HG03439 (cell line): Measurements from ENCODE around the gene AHCY.

ENCODE experiments used
- ATAC-seq: cut with Tn5 transposase; IDR thresholded peaks from one replicate; pipeline ENCODE4 v1.9.1; 2021; ENCODE audit warnings: mild to moderate bottlenecking, moderate library complexity; ENCODE audit not compliant: unreplicated experiment

Gene AHCY

DNA sequence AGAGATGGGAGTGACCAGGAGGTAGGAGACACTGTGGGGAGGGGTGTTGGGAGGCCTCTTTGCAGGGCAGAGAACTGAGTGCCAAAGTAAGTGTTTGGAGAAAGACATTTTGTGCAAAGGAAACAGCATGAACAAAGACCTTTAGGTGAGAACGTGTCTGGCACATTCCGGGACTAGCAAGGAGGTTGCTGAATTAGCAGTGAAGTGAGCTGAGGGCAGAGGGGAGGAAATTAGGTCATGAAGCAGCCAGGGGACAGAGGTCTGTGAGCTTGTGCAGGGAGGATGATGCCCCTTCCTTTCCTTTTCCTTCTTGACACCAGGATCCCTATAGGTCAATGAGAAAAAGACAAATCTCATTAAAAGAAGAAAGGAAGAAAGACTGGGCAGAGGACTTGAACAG is 21.4 kb upstream of the AHCY start:
- no peak for ATAC-seq

DNA sequence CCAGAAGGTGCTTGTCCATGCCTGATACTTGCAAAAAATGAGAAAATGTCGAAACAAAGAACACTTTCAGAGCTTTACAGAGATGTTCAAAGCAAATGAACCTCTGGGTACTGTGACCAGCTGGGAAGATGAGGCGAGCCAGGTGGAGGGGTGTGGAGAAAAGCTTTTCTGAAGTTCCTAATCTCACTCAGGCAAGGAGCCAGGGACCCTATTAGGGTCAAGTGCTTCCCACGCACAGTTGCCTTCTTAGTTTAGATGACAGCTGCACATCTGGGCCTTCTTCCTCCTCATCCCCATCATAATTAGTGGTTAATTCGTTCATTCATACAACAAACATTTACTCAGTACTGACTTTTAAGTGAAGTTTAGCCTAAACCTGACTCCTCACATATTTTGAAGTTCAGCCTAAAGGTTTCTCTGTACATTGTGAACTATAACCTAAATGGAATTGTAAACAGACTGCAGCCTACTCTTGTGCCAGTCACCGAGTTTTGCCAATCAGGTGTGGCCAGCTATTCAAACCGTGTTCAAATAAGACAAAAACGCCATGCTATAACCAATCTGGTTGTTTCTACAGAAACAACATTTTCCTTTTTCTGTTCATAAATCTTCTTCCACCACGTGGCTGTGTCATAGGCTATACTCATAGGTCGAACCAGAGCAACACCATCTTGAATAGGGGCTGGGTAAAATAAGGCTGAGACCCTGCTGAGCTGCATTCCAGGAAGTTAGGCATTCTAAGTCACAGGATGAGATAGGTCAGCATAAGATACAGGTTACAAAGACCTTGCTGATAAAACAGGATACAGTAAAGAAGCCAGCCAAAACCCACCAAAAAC is 19.3 kb upstream of the AHCY start:
- ATAC-seq: no peak

GRCh38 chr20:34320861-34321260 is 17.7 kb upstream of the AHCY start:
- ATAC-seq: no peak

DNA sequence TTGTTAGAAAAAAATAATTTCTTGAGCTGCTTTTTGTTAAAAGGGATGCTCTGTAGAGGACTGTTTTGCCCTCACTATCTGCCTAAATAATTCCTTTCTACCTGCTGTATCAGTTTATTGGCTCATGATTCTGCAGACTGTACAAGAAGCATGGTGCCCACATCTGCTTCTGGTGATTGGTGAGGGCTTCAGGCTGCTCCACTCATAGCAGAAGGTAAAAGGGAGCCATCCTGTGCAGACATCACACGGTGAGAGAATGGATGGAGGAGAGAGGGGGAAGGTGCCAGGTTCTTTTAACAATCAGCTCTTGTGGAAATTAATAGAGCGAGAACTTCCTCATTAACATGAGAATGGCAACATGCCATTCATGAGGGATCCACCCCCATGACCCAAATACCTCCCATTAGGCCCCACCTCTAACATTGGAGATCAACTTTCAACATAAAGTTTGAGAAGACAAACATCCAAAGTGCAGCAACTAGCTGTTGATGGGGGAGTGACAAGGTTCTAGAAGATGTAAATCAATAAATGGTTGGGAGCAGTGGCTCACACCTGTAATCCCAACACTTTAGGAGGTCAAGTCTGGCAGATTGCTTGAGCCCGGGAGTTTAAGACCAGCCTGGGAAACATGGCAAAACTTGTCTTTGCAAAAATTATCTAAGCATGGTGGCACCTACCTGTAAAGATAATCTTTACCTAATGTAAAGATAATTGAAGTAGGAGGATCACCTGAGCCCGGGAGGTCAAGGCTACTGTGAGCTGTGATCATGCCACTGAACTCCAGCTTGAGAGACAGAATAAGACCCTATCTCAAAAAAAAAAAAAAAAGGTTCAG is 15.7 kb upstream of the AHCY start:
- no peak for ATAC-seq

DNA sequence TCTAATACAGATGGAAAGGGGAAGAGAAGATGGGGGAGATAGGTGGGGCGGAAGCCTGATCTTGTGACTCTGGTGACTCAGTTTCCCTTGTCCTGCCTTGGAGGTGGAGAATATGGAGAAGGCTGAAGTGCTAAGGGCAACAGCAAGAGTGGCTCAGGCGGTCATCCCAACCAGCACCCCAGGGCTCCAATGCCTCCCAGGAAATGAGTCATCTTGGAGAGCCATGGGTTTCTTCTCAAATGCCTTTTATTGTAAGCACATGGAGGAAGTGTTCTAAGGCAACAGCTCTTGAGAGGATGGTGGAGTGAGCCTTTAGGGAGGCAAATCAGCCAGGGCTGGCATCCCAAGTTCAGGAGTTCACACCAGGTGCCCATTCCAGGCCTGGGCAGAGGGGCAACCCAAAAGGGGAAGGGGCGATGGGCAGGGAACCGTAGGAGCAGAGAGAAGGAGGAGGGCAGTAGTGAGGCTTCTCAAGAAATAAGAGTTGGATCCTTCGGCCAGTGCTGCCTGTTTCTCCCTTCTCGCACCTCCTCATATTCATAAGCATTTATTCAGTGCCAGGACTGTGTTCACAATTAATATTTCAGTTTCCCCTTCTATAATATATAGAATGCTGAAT is 13.2 kb upstream of the AHCY start:
- ATAC-seq: no peak

DNA sequence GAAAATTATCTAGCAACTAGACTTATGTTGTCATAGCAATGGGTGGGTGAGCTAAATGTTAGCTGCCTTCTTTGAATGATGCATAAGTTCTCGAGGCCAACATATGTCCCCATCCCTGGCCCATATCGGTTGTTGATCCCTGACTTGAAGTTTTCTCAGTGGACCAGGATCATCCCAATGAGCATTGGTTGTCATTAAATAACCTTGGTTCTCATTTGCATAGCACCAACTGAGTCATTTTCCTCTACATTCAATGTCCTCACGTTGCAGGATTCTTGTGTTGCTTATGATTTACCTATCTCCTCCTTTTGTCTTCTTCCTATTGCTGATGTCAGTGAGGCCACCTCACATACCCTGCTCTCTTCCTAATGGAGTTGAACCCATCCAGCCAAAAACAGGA is 12.1 kb upstream of the AHCY start:
- ATAC-seq: no peak

GRCh38 chr20:34312544-34313217 is 9.5 kb upstream of the AHCY start:
- no peak for ATAC-seq

DNA sequence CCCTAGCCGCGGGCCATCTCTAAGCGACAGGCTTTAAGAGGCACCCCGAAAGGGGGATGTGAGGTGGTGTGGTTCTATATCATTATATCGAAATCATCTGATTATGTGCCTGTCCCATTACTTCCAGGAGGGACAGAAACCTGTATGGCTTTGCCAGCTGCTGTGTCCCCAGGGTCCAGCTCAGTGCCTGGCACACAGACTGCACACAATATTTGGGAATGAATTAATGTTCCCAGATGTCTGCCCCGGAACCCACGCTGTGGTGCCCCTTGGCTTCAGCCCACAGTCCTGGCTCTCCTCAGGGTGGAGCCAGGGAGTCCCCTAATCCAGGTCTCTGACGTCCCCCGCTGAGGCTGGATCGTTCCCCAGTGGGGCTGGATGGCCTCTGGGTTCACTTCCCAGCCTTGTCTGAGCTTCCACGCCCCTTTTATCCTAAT is 8.9 kb upstream of the AHCY start:
- no peak for ATAC-seq

DNA sequence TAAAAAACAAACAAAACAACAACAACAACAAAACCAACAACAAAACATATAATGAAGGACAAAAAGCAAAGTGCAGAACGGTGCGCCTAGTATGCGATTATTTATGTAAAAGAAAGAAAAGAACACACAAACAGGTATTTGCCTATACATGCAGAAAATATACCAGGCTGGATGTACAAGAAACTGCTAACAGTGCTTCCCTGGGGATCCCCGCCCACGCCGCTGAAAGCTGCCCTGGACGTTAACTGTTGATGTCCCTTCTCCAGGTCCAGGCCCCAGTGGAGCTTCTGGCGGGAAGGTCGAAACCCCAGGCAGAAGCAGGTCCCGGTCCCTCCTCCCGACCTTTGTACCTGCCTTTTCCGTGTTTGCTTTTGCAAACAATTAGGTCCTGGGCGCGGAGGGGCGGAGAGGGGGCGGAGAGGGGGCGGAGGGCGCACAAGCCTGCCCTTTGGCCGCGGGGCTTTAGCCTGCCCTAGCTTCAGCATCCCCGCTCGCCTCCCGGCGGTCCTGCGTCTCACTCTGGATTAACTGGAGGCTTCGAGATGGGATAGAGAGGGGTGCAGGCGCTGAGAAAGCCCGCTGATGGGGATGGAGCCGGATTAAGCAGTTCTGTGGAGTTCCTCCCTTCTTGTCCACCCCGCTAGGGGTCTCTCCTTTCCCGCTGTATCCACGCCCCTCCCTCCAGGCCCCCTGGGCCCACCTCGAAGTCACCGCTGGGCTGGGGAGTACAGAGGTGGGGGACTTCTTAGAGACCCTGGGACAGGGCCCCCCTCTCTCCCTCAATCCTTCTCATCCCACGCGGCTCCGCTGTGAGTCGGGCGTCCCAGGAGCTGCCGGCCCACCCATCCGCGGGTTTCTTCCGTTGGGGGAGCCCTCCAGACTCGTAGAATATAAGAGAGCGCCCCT is 8.2 kb upstream of the AHCY start:
- no peak for ATAC-seq

GRCh38 chr20:34310481-34311117 is 7.4 kb upstream of the AHCY start:
- no peak for ATAC-seq

DNA sequence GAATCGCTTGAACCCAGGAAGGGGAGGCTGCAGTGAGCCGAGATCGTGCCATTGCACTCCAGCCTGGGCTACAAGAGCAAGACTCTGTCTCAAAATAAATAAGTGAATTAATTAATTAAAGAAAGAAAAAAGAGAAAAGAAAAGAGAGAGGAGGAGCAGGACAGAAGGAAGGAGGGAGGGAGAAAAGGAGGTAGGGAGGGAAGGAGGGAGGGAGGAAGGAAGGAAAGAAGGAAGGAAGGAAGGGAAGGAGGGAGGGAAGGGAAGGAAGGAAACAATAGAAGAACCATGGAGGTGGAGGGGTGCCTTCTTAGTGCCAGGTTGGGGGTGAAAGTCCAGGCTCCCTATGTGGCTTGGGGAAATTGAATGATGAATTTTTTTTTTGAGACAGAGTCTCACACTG is 6.5 kb upstream of the AHCY start:
- no peak for ATAC-seq

GRCh38 chr20:34305333-34306230 is 2.4 kb upstream of the AHCY start:
- ATAC-seq: no peak

DNA sequence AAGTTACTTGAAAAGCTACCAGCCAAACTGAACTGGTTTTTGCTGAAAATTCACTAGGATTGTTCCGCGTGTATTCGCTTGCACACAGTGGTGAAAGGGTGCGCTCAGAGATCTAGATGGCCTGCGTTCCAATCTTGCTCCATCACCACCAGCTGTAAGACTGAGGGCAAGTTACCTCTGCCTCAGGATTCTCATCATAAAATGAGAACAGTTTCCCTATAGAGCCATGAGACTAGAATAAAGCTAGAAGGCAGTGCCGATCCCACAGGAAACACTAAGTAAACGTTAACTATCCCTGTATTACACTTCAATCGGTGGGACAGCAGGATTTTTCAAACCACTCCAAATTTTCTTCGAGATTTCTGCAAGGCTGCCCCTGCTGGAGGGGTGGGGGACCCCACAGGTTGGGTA is 838 bp downstream of the AHCY start:
- no peak for ATAC-seq

- no peak for ATAC-seq
These were observed 1.4 kb downstream of the AHCY start for GRCh38 chr20:34301587-34302311.

DNA sequence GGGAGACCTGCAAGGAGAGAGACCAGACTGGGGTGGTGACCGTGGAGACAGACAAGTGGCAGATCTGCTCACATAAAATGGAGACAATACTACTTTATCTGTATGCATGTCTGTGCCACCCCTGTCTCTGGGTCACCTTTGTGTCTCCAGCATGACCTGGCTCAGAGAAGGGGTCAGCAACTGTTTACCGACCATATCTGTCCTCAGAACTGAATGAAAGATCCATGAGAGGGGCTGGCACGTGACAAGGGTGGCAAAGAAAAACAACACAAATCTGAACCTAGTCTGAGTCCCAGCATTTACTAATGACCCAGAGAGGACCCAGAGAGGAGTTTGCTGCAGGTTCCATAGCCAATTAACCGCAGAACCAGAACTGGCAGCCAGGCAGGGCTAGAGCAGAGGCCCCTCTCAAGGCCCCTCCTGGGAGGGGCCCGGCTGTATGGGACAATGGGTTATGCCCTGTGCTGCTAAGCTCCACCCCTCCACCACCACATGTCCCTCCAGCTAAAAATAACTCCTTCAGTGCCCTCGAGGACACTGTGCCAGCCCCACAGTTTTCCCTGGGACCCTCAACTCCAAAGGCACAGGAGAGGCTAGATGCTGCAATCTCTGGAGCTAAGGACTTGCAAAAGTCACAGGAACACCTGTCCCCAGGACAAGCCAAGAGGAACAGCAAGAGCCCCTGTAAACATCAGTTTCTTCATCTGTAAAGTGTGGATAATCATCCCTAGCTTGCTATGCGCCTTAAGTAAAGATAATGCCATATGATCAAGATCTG is 2.2 kb downstream of the AHCY start:
- no peak for ATAC-seq

- no peak for ATAC-seq
These were observed 2.8 kb downstream of the AHCY start for GRCh38 chr20:34300256-34300806.
